Raji (cell line): ENCODE results near the gene CATSPER4.

Source experiments
- POLR2A ChIP-seq: IDR thresholded peaks from 2 replicates; pipeline ENCODE4 v1.6.1; 2011; ENCODE audit warnings: low read depth, low read length, control low read depth; ENCODE audit not compliant: insufficient read depth

CATSPER4 gene

DNA sequence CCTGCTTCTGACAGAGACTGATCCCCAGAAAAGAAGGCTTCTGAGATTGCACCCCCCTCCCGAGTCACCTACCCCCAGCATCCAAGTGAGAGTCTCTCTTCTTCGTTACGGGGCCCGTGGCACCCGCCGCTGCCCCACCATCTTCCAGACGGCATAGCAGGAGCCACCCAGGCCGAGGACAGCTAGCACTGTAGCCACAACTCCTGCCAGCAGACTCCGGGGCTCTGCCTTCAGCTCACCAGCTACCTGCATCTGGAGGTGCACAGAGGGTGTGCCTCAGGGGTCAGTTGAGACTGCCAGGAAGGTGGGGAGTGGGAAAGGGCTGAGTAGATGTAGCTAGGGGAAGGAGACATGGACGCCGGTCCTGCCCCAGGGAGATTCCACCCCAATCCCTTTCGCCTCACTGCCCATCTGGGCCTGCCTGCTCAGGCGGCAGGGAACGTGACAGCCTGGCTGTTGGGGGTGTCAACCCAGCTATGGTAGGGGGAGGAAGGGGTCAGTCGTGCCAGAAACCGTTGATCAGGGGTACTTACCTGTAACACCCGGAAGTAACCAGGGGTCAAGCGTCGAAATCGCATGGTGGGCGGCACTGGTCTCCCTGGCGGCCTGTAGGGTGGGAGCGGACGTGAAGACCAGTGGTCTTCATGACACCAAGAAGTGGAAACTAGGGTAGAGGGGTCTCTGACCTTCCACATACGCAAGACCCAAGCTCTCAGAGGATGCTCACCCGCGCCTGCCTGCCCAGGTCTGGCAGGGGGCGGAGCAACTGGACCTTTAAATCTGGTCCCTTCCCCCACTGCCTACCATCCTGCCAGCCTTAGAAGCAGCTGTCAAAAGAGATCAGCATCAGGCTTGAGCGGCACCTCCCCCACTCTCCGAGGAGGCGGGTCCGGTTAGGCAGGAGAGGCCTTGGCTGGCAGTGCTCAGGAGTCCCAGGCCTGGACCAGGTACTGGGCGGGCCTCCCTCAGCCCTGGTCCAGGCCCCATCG, 19.0 kb upstream of the CATSPER4 start, which contains the start of gene ZNF593OS:
TSS of gene ZNF593OS (minus strand) at position 749 of the 989 bp plus-strand sequence. CDS start at position 578, 171 bp downstream.
- no peak for TF ChIP-seq POLR2A

DNA sequence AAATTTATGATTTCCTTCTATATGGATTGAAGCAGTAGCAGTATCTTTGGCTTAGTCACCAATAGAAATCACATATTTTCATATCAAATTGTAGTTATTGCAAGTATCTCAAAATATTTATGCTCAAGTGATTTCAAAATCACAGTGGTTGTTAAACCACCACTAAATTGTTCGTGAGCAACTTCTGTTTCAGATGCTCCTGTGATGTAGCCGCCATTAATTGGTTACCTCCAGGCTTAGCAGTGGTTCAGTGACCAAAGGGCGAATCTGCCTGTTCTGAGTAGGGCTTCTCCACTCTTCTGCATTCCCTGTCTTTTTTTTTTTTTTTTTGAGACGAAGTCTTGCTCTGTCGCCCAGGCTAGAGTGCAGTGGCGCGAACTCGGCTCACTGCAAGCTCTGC, 15.1 kb upstream of the CATSPER4 start:
- TF ChIP-seq POLR2A: no peak

DNA sequence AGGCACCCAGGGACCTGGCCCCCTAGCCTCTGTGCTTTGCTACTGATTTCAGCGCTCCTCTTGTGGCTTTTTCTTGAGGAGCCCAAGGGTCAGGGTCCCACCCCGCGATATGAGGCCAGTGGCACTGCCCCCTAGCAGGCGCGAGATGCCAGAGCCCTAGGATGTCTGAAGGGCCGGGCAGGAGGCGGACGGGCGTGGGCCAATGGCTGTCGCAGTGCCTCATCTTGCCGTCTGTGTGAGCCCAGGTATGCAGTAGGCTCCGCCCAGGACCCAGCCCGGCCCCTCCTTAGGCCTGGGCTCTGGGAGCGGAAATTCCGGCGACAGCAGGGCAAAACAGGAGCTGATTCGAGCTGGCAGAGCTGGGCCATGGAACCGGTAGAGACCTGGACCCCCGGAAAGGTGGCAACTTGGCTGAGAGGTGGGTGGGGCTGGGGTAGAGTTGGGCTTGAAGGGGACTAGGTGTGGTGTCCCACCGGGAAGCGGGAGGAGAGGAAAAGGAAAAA, 13.2 kb upstream of the CATSPER4 start, which contains the start of gene CNKSR1:
TSS of gene CNKSR1 (plus strand) at position 310 of the 503 bp plus-strand sequence. CDS start at position 367, 57 bp downstream.
- no peak for TF ChIP-seq POLR2A

DNA sequence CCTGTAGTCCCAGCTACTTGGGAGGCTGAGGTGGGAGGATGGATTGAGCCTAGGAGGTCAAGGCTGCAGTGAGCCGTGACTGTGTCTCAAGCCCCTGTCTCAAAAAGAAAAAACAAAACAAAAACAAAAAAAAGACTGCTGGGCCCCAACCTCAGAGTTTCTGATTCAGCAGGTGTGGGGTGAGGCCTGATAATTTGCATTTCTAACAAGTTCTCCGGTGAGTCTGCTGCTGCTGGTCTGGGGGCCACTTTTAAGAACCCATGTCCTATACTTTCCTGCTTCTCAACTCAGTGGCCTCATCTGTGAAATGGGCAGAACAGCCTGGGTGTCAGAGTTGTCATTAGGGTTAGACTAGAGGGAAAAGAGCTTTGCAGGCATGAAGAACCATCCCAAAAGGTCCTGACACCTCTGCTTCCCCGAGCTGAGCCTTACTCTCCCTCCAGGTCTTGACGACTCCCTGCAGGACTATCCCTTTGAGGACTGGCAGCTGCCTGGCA, 10.3 kb upstream of the CATSPER4 start:
- TF ChIP-seq POLR2A: no peak

DNA sequence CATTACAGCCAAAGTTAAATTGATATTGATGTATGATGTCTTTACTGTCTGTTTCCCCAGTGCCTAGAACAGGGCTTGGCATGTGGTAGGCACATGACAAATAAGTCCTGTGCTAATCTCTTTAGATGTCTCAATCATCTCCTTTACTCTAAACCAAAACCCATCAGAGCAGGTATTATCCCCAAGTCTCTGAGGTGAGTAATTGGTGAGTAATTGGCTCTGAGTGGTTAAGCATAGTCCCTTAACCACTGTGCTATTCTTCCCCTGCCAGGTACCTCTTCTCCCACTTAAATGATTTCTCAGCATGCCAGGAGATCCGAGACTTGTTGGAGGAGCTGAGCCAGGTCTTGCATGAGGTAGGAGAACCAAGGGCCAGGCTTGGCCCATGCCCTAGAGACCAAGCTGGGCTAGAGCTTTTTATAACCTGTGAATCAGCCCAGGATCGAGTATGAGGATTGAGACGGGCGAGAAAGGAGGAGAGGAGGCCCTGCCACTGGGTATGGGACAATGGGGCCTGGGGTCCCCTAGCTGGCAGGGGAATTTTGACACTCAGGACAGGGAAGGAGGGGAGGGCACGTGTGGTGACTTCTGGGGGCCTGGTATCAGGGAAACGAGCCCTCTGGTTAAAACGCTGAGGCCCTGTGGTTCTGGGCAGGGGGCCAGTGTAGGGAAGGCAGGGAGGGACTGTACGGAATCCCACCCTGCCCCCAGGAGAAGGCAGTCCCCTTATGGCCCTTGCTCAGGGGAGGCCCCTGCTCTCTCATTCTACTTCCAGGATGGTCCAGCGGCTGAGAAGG, 8.6 kb upstream of the CATSPER4 start:
- TF ChIP-seq POLR2A: no peak

DNA sequence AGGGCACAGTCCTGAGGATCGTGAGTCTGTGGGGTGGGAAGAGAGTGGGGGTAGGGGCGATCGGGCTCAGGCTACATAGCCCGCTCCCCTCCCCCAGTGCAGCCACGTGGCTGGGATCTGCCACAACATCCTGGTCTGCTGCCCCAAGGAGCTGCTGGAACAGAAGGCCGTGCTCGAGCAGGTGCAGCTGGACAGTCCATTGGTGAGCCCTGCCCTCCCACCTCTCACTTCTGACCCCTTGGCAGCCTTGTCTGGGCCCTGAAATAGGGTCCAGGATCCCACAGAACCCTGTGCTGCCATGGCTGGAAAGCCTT, 8.1 kb upstream of the CATSPER4 start:
- TF ChIP-seq POLR2A: no peak

DNA sequence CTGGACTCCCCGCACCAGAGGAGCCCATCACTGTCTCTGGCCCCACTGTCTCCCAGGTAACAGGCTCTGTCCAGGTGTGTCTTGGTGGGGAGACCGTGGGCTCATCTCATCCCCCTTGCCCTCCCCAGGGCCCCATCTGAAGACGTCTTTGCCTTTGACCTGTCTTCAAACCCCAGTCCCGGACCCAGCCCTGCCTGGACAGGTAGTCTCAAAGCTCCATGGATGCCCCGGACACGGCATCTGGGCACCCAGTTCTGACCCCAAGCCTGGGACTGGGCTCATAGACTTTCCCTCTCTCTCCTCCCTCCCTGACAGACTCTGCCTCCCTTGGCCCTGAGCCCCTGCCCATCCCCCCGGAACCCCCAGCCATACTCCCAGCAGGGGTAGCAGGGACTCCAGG, 6.3 kb upstream of the CATSPER4 start:
- no peak for TF ChIP-seq POLR2A

DNA sequence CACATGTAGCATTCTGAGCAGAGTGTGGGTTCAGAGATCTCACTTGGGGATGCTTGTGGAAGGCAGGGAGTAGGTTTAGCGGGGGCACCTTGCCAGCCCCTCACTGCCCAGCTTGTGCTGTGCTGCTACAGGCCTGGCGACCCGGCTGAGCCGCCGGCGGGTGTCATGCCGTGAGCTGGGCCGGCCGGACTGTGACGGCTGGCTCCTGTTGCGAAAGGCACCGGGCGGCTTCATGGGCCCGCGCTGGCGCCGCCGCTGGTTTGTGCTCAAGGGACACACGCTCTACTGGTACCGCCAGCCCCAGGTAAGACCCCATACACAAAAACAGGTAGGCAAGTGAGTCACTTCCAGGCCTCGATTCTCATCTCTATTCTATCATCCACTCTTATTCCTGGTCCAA, 5.5 kb upstream of the CATSPER4 start:
- no peak for TF ChIP-seq POLR2A

DNA sequence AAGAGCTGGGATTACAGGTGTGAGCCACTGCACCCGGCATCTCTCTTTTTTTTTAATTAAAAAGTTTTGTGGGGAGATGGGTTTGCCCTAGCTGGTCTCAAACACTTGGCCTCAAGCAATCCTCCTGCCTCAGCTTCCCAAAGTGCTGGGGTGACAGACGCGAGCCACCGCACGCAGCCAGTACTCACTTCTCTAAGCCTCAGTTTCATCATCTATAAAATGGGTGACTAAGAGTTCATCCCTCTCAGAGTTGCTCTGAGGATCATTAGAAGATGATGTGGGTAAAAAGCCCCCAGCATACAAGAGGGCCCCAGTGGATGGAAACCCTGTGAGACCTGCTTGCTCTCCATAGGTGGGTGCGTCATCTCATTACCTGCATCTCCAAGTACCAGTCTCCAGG, 2.5 kb upstream of the CATSPER4 start:
- TF ChIP-seq POLR2A: no peak

DNA sequence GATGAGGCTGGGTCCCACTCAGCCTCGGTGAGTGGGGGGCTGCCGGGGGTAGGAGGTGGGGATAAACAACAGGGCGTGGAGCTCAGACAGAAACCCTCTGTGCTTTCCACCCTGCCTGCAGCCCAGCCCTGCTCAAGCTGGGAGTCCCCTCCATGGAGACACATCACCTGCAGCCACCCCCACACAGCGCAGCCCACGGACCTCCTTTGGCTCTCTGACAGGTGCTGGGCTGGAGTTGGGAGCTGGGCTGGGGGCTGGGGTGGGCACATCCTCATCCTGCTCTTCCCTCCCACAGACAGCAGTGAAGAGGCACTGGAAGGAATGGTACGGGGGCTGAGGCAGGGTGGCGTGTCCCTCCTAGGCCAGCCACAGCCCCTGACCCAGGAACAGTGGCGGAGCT, 1.9 kb upstream of the CATSPER4 start:
- TF ChIP-seq POLR2A: no peak

DNA sequence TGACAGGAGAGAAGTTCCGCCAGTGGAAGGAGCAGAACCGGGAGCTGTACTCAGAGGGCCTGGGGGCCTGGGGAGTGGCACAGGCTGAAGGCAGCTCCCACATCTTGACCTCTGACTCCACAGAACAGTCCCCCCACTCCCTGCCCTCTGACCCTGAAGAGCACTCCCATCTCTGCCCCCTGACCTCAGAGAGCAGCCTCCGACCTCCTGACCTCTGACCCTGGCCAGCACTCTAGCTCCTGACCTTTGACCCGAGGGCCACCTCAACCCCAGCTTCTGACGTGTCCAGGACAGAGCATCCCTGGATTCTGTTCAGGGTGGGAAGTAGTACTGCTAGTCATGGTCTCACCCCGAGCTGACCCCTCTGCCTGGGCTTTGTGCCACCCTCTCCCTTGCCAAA, 1.1 kb upstream of the CATSPER4 start:
- no peak for TF ChIP-seq POLR2A

DNA sequence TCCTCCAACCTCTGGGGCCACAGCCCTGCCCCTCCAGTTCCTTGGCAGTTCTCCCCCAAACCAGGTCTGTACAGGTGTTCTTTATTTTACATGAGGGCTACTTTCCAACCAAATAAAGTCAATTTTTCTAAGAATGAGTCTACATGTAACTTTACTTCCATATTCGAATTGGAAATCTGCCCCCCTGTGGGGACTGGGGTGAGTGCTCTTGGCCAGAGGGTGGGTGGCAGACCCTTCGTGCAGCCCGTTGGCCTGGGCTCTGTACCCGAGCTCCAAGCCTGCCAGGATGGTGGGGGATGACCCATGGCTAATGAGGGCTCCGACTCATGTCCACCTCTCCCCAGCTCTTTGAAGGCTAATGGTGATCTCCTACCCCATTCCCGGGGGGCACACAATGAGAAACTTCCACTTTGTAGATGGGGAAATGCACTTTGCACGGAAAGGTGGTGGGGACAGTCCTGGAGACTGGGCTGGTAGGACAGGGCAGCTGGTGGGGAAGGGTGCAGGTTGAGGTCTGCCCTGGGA, 589 bp upstream of the CATSPER4 start:
- no peak for TF ChIP-seq POLR2A

DNA sequence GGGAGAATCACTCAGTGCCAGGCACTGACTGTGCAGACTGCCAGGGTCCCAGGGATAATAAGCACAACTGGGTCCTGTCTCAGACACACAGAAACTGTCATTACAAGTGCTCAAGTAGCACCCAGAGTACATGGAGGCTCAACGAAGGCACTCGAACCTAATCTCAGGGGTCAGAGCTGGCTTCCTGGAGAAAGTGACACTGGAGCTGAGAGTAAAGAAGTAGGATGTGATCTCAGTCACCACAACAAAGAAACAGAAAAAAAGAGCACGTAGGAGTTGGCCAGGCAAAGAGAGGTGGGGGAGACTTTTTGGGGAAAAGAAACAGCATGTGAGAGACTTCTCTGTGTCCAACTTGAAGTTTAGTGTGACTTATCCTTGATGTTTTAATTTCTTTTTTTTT, 1.3 kb downstream of the CATSPER4 start:
- no peak for TF ChIP-seq POLR2A

DNA sequence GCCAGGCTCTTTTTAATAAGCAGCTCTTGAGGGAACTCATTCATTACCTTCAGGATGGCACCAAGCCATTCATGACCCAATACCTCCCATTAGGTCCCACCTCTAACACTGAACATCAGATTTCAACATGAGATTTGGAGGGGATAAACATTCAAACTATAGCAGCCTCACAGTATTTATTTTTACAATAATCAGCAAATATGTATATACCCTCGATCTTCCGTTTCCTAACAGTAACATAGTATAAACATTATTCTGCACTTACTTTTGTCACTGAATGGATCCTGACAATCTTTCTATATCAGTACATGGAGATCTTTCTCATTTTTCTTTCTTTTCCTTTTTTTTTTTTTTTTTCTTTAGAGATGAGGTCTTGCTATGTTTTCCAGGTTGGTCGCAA, 5.4 kb downstream of the CATSPER4 start:
- TF ChIP-seq POLR2A: no peak

DNA sequence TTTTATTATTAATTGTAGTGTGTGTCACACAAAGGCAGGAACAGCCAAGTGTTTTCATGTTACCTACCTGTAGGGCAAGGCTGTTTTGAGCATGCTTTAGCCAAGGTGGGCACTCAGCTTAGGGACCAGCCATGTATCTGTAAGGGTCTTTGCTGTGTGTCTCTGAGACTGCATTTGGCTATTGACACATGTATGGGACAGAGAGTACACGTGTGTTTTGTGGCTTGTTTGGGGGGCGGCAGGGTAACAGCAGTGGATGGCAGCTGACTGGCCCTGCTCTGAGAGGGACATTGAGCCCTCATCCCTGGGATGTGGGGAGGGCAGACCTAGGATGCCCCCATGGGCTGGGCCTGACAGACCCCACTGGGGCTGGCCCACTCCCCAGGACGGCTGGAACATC, 6.9 kb downstream of the CATSPER4 start:
- TF ChIP-seq POLR2A: no peak

DNA sequence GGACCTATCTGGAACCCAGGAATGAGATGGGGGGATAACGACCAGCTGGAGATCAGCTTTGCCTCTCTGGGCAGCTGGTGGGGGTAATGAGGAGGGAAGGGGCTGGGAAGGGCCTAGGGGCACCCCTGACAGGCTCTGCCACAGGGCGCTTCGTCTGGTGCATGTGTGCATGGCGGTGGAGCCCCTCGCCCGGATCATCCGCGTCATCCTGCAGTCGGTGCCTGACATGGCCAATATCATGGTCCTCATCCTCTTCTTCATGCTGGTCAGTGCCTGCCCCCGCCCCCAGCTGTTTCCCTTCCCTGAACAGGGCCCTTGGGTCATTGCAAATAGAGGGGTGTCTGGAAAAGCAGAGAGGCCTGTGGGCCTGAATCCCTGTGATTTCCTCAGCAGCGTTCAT, 7.4 kb downstream of the CATSPER4 start:
- no peak for TF ChIP-seq POLR2A

DNA sequence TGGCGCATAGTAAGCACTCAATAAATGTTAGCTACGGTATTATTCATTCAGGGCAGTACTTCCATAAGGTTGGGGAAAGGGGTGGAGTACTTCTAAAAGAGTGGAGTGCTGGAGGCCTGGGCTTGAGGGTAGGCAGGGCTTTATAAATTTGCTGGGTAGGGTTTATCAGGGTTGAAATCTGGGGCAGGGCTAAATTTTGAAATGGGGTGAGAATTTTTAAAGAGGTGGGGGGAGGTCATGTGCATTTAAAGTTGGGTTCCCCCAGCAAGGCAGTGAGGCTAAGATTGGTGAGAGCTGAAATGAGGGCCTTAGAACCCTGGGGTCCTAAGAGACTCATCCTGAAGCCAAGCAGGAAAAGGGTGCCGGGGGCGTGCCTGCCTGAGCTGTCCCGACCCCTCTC, 10.0 kb downstream of the CATSPER4 start:
- TF ChIP-seq POLR2A: no peak
